SJCRH30 (cell line): ENCODE data around the gene PRKG1. TPM values are rescaled to one million over a fixed set of nuclear protein-coding genes. Genes with fewer than 3 reads are reported as not detected.

Source experiments
- DNase-seq, 2 experiments: peaks; one replicate each; pipeline ENCODE4 v3.0.0-alpha.2; 2015 to 2020
- H3K27ac ChIP-seq: fragments of 250-450 bp; sonication (Bioruptor Pico); 2 replicates; pipeline ENCODE4 v1.5.1; 2020; ENCODE audit warnings: mild to moderate bottlenecking, moderate library complexity
- H3K27me3 ChIP-seq: fragments of 250-450 bp; sonication (Bioruptor Pico); 2 replicates; pipeline ENCODE4 v1.5.1; 2020; ENCODE audit warnings: mild to moderate bottlenecking, moderate library complexity
- H3K36me3 ChIP-seq: fragments of 250-450 bp; sonication (Bioruptor Pico); 2 replicates; pipeline ENCODE4 v1.5.1; 2020; ENCODE audit warnings: mild to moderate bottlenecking, moderate library complexity
- H3K4me1 ChIP-seq: fragments of 250-450 bp; sonication (Bioruptor Pico); 2 replicates; pipeline ENCODE4 v1.5.1; 2020; ENCODE audit warnings: mild to moderate bottlenecking, moderate library complexity
- H3K4me3 ChIP-seq: fragments of 250-450 bp; sonication (Bioruptor Pico); 2 replicates; pipeline ENCODE4 v1.5.1; 2020; ENCODE audit warnings: mild to moderate bottlenecking, moderate library complexity
- H3K9me3 ChIP-seq: fragments of 250-450 bp; sonication (Bioruptor Pico); replicated peaks from 2 replicates; pipeline ENCODE4 v1.5.1; 2020; ENCODE audit warnings: mild to moderate bottlenecking, moderate library complexity
- total RNA-seq: library from RNA; depleted of rRNA; stranded (reverse); fragments of >200 nt; shearing (Covaris generic); gene quantifications from 2 replicates; pipeline ENCODE4 v1.2.3, GENCODE V29; 2014

PRKG1 gene
- total RNA-seq, 1 experiment from 2014 or later, result 3.0 TPM

- Histone ChIP-seq H3K4me3 (no peak overlapping the region), H3K4me1 (no peaks in the 10 kb centered on the region), H3K27me3 (no peaks in the 10 kb centered on the region), H3K9me3 (no peaks in the 10 kb centered on the region), H3K36me3 (no peaks in the 10 kb centered on the region), H3K27ac (no peak overlapping the region)
- no peak for DNase-seq
Measured at GRCh38 chr10:51117794-51118193, 43.5 kb downstream of the PRKG1 start.

GRCh38 chr10:51119441-51119840 lies 45.2 kb downstream of the PRKG1 start:
- no peaks in the 10 kb centered on the region for H3K9me3 ChIP-seq
- H3K27ac ChIP-seq, result no peak overlapping the region
- H3K4me1 ChIP-seq, result no peaks in the 10 kb centered on the region
- H3K4me3 ChIP-seq, result no peak overlapping the region
- DNase-seq, result no peak
- no peaks in the 10 kb centered on the region for H3K27me3 ChIP-seq
- H3K36me3 ChIP-seq, result no peaks in the 10 kb centered on the region

GRCh38 chr10:51121861-51122260 lies 47.6 kb downstream of the PRKG1 start:
- Histone ChIP-seq H3K27ac (no peak overlapping the region), H3K36me3 (no peaks in the 10 kb centered on the region), H3K4me1 (no peaks in the 10 kb centered on the region), H3K4me3 (no peak overlapping the region), H3K27me3 (no peaks in the 10 kb centered on the region), H3K9me3 (no peaks in the 10 kb centered on the region)
- DNase-seq, result no peak

- Histone ChIP-seq H3K27me3 (no peaks in the 10 kb centered on the region), H3K9me3 (no peaks in the 10 kb centered on the region), H3K4me3 (no peak overlapping the region), H3K27ac (no peak overlapping the region), H3K36me3 (no peaks in the 10 kb centered on the region), H3K4me1 (no peaks in the 10 kb centered on the region)
- DNase-seq, result peak in 1 of 2 experiments; percentile 5
Measured at GRCh38 chr10:51124852-51125251, 50.6 kb downstream of the PRKG1 start.

GRCh38 chr10:51125518-51125917 lies 51.2 kb downstream of the PRKG1 start:
- H3K4me3 ChIP-seq, result no peak overlapping the region
- H3K36me3 ChIP-seq, result no peaks in the 10 kb centered on the region
- DNase-seq, result no peak
- no peaks in the 10 kb centered on the region for H3K27me3 ChIP-seq
- H3K4me1 ChIP-seq, result no peaks in the 10 kb centered on the region
- H3K27ac ChIP-seq, result no peak overlapping the region
- H3K9me3 ChIP-seq, result no peaks in the 10 kb centered on the region

GRCh38 chr10:51129946-51130544 lies 55.8 kb downstream of the PRKG1 start:
- no peaks in the 10 kb centered on the region for H3K36me3 ChIP-seq
- no peak overlapping the region for H3K27ac ChIP-seq
- DNase-seq, result no peak
- no peaks in the 10 kb centered on the region for H3K4me1 ChIP-seq
- no peaks in the 10 kb centered on the region for H3K27me3 ChIP-seq
- no peaks in the 10 kb centered on the region for H3K9me3 ChIP-seq
- H3K4me3 ChIP-seq, result no peak overlapping the region

- Histone ChIP-seq H3K27ac (no peak overlapping the region), H3K36me3 (no peaks in the 10 kb centered on the region), H3K4me3 (no peak overlapping the region), H3K4me1 (no peaks in the 10 kb centered on the region), H3K27me3 (no peaks in the 10 kb centered on the region), H3K9me3 (no peaks in the 10 kb centered on the region)
- DNase-seq, result no peak
Measured at GRCh38 chr10:51137756-51138529, 63.7 kb downstream of the PRKG1 start.

GRCh38 chr10:51139176-51139575 lies 64.9 kb downstream of the PRKG1 start:
- no peaks in the 10 kb centered on the region for H3K36me3 ChIP-seq
- no peak overlapping the region for H3K27ac ChIP-seq
- H3K4me1 ChIP-seq, result no peaks in the 10 kb centered on the region
- H3K9me3 ChIP-seq, result no peaks in the 10 kb centered on the region
- H3K4me3 ChIP-seq, result no peak overlapping the region
- DNase-seq, result no peak
- H3K27me3 ChIP-seq, result no peaks in the 10 kb centered on the region

- H3K9me3 ChIP-seq, result no peaks in the 10 kb centered on the region
- no peak for DNase-seq
- H3K4me1 ChIP-seq, result no peaks in the 10 kb centered on the region
- H3K4me3 ChIP-seq, result no peak overlapping the region
- no peaks in the 10 kb centered on the region for H3K27me3 ChIP-seq
- no peak overlapping the region for H3K27ac ChIP-seq
- no peaks in the 10 kb centered on the region for H3K36me3 ChIP-seq
Measured at GRCh38 chr10:51141010-51141409, 66.7 kb downstream of the PRKG1 start.

- no peak overlapping the region for H3K27ac ChIP-seq
- H3K4me3 ChIP-seq, result no peak overlapping the region
- no peaks in the 10 kb centered on the region for H3K4me1 ChIP-seq
- H3K27me3 ChIP-seq, result no peaks in the 10 kb centered on the region
- no peak for DNase-seq
- H3K9me3 ChIP-seq, result no peaks in the 10 kb centered on the region
- H3K36me3 ChIP-seq, result no peaks in the 10 kb centered on the region
Measured at GRCh38 chr10:51144161-51144781, 70.0 kb downstream of the PRKG1 start.

- DNase-seq, result no peak
- H3K27ac ChIP-seq, result no peak overlapping the region
- H3K27me3 ChIP-seq, result no peaks in the 10 kb centered on the region
- H3K4me1 ChIP-seq, result no peaks in the 10 kb centered on the region
- H3K36me3 ChIP-seq, result no peaks in the 10 kb centered on the region
- H3K9me3 ChIP-seq, result no peaks in the 10 kb centered on the region
- H3K4me3 ChIP-seq, result no peak overlapping the region
Measured at GRCh38 chr10:51145375-51145774, 71.1 kb downstream of the PRKG1 start.

GRCh38 chr10:51147644-51148399 lies 73.5 kb downstream of the PRKG1 start:
- H3K36me3 ChIP-seq, result no peaks in the 10 kb centered on the region
- no peak overlapping the region for H3K4me3 ChIP-seq
- DNase-seq, result no peak
- no peaks in the 10 kb centered on the region for H3K27me3 ChIP-seq
- H3K9me3 ChIP-seq, result no peaks in the 10 kb centered on the region
- H3K27ac ChIP-seq, result no peak overlapping the region
- H3K4me1 ChIP-seq, result no peaks in the 10 kb centered on the region

- Histone ChIP-seq H3K9me3 (no peaks in the 10 kb centered on the region), H3K27me3 (no peaks in the 10 kb centered on the region), H3K36me3 (no peaks in the 10 kb centered on the region), H3K4me1 (peaks cover 5% of the 10 kb centered on the region; the same call in 1 of the 2 replicates), H3K27ac (no peak overlapping the region), H3K4me3 (no peak overlapping the region)
- peak; percentile 7 to 37 for DNase-seq
Measured at GRCh38 chr10:51156926-51157325, 82.6 kb downstream of the PRKG1 start.

- Histone ChIP-seq H3K9me3 (no peaks in the 10 kb centered on the region), H3K27me3 (no peaks in the 10 kb centered on the region), H3K36me3 (no peaks in the 10 kb centered on the region), H3K4me1 (peaks cover 5% of the 10 kb centered on the region; the same call in 1 of the 2 replicates), H3K4me3 (no peak overlapping the region), H3K27ac (no peak overlapping the region)
- DNase-seq, result no peak
Measured at GRCh38 chr10:51158832-51159231, 84.5 kb downstream of the PRKG1 start.

GRCh38 chr10:51159841-51160240 lies 85.6 kb downstream of the PRKG1 start:
- Histone ChIP-seq H3K9me3 (no peaks in the 10 kb centered on the region), H3K4me1 (peaks cover 5% of the 10 kb centered on the region; the same call in 1 of the 2 replicates), H3K4me3 (no peak overlapping the region), H3K27me3 (no peaks in the 10 kb centered on the region), H3K27ac (no peak overlapping the region), H3K36me3 (no peaks in the 10 kb centered on the region)
- DNase-seq, result no peak
